GM19238 (cell line): ENCODE results near the gene ABCC11.
"Not testable (repeated sequence)": the region's sequence is repeated elsewhere in the genome, so short reads cannot be mapped to it uniquely, and the experiment has no call there.

Source experiments
- DNase-seq: peaks from one replicate; pipeline ENCODE4 v3.0.0; 2011; ENCODE audit warnings: low spot score; ENCODE audit not compliant: insufficient read length

ABCC11 gene

DNA sequence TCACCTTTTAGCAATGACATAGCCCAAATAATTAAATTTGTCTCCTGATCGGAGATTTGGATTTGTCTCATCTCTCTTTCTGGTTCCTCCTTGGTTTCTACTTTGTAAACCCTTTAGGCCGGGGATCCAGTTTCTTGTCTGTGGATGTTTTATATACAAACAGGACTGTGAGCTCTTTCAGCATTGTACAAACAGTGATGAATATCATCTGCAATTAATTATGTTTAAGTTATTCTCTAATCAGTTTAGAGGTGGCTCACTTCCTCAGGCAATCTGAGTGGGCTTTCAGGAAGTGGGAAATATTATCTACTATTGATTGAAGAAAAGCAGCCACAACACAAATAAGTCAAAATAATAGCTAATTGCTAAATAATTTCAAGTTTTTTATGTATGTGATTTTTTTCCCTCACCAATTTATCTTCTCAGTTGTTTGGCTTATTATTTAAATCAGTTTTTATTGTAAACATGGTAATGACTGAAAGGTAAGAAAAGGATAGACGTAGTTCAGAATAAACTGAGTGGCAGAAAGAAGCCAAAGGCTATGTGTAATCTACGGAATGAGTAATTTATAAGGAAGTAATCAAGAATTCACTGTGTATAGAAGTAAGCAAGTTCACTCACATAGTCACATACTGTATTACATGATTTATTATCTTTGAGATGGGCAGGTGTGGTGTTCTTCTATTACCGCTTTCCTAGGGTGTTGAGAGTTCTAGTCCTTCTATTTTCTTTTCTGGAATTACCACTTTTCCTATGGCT lies 3.4 kb upstream of the ABCC11 start:
- DNase-seq: no peak

DNA sequence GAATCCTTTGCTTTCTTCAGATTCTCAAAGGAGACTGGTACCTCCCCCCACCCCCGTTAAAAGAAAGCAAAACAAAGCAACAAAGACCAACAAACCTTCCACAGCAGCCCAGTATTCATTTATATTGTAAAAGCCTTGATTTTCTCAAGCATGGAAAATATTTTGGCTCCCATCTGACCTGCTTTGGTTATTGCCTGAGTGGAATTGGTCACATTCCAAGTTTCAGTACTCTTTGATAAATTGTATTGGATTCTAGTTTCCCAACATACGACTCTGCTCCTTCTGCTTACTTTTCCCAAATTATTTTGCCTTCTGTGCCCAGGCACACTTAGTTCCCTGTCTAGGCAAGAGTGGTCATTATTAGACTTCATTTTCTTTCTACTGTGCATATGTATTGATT lies 1.3 kb downstream of the ABCC11 start:
- DNase-seq: no peak

DNA sequence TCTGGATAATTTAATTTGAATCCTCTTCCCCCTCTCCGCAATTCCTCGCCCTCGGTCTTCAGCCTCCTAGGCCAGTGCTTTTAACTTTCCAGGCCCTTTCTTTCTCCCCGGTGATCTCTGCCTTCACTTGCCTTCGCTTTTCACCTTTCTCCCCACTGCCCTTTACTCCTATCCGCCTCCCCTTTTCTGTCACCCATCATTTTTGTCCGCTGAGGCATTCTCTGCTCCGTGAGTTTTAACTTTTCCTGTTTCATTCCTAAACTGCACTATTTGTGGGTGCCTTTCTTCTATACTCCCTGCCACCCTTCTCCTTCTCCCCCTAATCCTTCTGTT lies 2.5 kb downstream of the ABCC11 start:
- DNase-seq: no peak

DNA sequence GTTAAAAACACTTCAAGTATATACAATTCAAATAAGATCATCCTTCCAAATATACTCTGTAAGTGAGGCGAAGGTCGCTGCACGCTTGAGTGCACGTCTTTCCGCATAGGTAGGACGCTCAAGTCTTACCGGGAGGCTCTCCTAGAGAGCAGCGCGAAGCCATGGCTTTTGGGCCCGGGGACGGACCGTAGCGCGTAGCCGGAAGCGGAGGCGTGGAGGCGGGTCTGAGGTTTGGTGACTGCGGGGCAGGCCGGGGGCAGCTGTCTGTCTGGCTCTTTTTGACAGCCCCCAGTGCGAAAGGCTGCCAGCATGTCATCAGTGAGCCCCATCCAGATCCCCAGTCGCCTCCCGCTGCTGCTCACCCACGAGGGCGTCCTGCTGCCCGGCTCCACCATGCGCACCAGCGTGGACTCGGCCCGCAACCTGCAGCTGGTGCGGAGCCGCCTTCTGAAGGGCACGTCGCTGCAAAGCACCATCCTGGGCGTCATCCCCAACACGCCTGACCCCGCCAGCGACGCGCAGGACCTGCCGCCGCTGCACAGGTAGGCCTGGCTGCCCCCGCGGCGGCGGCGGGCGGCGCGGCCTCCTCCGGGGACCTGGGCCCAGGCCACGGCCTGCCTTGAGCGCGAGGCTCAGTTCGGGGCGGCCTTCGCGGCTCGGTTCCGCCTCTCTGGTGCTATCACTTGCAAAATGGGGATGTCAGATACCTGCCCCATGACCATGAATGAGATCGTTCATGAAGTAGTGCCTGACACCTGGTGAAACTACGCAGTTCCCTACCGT lies 3.1 kb downstream of the ABCC11 start, which contains the start of gene LONP2:
Gene LONP2, plus strand, starts transcription at position 221 of the 783 bp plus-strand sequence. Its CDS starts 89 bp downstream, at position 310.
- DNase-seq: peak; percentile 79

DNA sequence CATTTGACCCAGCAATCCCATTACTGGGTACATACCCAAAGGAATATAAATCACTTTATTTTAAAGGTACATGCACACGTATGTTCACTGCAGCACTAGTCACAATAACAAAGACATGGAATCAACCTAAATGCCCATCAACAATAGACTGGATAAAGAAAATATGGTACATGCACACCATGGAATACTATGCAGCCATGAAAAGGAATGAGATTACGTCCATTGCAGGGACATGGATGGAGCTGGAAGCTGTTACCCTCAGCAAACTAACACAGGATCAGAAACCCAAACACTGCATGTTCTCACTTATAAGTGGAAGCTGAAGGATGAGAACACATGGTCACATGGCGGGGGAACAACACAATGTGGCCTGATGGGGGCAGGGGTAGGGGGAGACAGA lies 7.2 kb downstream of the ABCC11 start:
- DNase-seq: not testable (repeated sequence)

DNA sequence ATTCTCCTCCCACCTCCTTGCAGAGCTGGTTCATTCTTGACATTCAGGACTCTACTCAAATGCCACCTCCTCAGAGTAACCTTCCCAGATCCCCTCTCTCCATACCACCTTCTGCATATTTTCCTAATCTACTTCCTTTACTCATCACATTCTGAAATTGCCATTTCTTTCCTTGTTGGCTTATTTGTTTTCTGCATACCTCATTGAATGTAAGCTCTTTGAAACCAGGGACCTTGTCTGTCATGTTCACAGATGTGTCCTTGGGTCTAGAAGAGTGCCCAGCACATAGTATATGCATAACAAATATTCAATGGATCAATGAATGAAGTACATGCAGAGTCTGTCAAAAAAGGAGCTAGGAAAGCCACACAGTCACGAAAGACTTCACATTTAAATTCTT lies 11.1 kb downstream of the ABCC11 start:
- no peak for DNase-seq

DNA sequence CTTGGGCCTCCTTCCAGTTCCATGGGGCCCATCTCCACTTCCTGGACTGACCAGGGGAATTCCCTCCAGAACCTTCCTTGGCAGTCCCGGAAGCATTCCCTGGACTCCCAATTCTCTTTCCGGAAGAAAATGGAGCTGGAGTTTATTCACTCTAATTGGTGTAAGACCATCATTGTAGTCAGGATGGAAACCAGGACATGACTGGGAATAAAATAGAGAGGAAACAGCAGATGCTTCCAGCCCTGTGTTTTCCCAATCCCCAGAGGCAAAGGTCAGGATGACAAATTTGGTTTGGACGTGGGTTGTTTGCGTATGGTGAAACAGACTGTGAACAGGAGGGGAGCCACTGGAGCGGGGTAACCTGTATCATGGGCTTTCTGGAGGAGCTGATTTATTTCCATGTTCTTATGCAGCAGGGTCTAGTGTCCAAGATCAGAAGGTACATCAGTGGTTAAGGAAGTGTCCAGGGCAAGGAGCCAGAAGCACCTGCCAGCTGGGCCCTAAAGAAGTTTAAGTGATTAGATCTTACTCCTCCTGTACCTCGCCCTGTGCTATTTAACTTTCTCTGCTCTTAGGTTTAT lies 11.7 kb downstream of the ABCC11 start:
- no peak for DNase-seq

DNA sequence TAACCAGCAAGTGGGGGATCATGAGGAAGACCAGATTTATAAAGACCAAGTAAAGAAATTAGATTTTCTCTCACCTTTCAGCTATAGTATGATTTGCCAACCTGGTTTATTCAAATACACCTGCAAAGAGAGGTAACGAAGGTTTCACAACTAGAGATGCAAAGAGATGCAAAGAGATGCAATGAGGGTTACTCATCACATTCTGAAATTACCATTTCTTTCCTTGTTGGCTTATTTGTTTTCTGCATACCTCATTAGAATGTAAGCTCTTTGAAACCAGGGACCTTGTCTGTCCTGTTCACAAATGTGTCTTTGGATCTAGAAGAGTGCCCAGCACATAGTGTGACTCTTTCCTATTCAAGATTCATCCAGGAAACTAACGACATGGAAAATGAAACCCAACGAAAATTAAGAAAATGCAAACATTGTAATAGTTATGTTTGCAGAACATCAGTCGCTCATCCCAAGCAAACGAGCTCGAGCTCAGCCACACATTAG lies 12.2 kb downstream of the ABCC11 start:
- DNase-seq: no peak

DNA sequence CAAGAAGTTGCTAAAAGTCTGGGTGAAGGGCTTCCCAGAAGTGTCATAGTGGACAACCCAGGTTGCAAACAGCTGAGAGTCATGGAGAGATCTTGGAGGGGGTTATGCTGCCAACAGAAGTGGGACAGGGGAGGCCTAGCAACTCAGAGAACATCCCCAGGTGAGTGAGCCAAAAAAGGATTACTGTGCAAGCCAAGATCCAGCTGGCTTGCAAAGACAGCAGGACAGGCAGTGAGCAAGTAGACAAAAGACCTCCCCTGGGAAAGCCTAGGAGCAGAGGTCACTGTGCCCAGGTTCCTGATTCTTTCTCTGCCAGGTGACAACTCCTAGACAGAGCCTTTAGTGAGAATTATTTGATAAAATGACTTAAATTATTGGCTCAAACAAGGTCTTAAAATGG lies 12.7 kb downstream of the ABCC11 start:
- no peak for DNase-seq

DNA sequence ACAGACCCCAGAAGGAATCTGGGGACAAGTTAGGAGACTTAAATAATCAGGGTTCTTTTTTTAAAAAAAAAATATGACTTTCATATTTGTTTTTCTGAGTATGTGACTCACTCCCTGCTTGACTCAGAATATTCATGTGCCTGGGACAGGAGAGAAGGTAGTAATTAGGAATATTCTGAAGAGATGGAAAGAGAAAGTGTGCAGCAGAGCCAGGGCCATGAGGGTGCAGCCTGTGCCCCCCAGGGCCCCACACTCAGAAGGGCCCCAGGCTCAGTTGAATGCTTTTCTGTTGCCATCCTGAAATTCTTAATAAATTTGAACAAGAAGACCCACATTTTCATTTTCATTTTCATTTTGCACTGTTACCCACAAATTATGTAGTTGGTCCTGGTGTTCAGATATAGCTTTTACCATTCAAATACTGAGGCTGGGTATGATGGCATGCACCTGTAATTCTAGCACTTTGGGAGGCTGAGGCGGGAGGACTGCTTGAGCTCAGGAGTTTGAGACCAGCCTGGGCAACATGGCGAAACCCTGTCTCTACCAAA lies 14.8 kb downstream of the ABCC11 start:
- no peak for DNase-seq

DNA sequence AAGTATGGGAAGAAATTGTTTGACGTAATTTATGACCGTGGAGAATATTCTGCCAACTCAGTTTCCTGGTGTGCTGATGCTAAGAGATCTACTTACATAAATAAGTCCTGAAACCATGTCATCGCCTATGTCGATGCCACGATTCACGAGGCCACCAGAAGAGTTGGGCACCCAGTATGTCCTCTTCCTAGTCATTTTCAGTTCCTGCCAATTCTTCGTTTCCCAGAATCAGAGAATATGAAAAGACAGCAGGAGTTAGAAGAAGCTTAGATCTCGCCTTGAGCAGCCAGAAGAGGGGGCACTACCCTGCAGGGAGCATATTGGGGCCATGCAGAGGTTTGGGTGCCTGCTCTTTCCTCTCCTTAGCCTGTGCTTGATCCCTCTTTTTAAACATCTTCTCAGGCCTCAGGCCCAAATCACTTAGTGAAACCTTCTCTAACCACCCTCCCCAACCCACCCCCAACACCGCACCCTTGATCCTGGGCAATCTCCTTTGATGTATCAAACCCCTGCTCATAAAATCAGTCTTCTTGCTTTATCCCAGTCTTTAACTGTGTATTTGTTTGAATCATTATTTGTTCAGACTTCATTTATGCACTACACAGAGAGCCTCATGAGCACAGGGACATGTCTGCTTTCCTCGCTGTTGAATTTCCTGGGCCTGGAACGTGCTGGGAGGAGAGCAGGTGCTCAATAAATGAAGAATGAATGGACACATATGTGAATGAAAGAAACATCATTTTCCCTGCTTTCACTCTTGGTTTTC lies 15.4 kb downstream of the ABCC11 start:
- DNase-seq: peak; percentile 23

DNA sequence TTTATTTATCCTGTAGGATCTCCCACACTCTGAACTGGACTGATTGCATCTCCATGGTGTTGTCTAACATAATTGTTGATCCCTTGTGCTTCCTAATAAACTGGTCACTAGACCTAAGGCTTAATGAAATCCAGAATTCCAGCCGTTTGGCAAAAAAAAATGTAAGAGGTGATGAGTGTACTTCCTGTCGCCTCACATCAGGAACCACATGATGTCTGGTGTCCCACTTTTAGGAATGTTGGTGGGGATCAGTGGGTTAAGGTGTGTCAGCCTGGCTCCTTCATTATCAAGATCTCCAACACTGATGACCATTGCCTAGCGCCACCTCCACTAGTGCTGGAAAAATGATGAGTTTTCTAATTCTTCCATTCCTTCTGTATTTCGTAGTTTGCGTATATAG lies 21.9 kb downstream of the ABCC11 start:
- no peak for DNase-seq

DNA sequence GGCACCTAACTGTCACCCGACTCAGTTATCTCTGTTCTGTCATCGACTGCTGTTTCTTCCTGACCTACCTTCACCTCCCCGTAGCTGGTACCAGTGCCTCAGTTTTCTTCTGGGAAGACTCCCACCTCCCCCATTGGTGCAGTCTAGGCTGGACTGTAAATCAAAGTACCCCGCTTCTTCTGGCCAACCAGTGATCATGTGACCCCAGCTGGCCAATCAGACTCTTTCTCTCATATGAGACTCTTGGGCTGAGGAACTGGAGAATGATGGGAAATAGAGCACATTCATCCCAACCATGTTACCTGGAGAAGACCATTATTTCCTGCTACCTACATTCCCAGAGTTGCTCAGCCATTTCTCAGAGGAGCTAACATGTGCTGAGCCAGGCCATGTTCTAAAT lies 23.8 kb downstream of the ABCC11 start:
- no peak for DNase-seq

DNA sequence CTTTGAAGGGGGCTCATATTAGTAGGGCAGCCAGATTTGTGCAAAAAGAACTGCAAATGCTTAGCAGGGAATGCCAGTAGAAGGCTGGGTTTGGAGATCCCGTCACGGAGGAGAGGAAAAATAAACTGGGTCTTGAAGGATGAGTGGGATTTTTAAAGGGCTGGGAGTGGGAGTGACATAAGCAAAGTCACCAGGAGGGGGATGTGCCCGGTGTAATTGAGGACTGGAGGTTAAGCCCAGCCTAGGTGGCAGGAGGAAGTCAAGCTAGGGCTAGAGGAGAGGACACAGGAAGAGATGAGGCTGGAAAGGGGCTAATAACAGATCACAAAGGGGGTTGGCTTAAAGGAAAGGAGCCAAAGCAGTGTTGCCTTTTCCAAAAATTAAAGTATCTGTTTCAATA lies 26.4 kb downstream of the ABCC11 start:
- DNase-seq: no peak

DNA sequence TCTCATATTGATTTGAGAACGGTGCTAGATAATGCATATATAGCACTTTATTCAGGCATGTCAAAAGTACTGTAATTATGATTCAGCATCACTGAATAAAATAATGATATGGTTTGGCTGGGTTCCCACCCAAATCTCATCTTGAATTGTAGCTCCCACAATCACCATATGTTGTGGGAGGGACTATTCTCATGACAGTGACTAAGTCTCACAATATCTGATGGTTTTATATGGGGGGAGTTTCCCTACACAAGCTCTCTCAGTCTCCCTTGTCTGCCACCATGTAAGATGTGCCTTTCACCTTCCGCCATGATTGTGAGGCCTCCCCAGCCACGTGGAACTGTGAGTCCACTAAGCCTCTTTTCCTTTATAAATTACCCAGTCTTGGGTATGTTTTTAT lies 28.9 kb downstream of the ABCC11 start:
- DNase-seq: no peak

DNA sequence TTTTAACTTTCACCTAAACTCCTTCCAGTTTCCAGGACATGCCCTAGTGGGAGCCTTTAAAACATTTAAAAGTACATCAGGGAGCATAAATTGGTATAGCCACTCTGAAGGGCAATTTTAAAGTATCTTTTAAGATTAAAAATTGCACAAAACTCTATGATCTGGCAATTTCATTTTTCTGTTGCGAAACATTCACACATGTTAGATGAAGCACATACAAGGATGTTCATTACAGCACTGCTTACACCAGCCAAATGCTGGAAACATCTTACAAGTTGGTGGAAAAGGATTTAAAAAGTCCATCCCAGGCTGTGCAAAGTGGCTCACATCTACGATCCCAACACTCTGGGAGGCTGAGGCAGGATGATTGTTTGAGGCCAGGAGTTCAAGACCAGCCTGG lies 29.6 kb downstream of the ABCC11 start:
- DNase-seq: no peak

DNA sequence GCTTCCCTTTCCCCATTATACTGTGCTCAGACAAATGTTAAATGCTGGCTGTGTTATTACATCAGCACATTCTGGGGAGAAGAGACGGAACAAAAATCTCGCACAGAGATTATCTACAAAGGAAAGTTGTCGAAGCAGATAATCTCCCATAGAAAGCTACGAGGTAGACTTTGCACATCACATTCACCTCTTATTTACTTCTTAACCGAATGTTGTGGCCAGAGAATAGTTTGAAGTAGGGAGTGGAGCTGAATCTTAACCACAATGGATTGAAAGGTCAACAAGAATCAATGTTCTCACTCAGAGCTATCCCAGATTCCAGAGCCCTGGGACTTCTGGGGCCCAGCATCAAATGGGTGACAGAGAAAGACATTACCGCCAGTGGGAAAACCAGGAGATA lies 31.6 kb downstream of the ABCC11 start:
- no peak for DNase-seq

DNA sequence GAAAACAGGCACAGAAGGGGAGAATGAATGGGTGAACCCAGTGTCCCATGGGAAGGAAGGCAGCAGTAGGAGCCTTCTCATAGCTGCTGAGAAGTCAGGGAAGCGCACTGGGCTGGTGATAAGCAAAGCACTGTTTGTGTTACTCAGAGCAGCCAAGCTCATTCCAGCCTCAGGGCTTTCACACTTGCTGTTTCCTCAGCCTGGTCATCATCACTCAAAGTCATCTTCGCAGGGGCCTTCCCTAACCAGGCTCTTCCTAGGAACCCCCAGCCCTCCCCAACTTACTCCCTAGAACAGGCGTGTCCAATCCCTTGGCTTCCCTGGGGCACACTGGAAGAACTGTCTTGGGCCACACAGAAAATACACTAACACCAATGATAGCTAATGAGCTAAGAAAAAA lies 35.3 kb downstream of the ABCC11 start:
- no peak for DNase-seq

DNA sequence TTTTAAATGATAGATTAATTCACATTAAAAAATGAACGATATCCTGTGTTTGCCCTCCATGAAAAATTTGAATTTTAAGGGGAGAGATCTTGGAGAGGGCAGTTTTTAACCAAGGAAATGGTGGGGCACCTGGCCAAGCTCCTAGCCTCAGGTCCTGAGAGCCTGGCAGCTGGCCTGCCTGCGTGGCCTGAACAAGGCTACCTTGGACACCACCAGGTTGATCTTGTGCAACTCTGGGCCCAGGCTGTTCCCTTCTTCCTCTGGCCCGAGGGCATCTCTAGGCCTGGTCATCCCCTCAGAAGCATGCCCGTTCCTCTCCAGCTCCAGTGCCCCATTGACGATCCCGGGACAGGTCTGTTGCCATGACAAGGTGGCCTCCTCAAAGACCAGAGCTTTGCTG lies 36.6 kb downstream of the ABCC11 start:
- DNase-seq: no peak

DNA sequence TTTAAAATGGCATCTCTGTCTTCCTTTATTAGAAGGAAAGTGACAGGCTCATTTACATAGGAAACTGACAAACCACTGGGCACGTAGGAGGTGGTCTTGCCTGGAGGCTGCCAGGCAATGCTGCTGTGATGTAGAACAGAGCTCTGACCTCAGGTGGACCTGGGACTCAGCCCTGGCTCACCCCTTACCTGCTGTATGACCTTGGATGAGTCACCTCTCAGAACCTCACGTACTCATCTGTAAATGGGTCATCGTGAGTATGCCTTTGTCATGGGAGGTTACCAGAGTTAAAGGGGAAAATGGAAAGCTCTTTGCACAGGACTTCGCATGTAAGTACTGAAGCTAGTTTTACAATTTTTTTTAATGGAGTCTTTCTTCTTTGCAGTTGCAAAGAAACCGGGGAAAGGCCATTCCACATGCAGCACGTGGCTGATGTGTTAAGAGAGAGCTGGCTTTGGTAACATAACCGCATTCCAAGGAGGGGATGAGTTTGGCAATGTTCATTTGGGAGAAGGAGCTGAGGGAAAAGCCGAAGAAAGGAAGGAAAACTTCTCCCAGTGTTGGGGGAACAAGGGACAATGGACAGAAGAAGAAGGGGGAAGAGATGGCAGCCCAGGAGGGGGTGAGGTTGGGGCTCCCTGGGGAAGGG lies 40.6 kb downstream of the ABCC11 start:
- DNase-seq: no peak

DNA sequence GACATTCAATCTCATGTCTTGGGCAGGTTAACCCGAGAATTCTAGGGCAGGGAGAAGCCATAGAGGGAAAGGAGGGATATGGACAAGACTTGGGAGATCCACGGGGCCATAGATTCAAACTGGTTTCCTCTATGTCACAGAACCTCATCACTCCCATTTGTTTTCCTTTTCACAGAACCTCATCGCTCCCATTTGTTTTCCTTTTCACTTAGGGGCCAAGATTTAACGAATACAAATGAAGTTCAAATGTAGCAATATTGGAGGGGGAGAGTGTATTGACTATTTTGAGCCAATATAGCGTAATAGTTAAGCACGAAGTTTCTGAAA lies 42.6 kb downstream of the ABCC11 start:
- no peak for DNase-seq
